GM23248 (cell line): ENCODE results near the gene PLA2G4E.

Source experiments
- EZH2 ChIP-seq: fragments of 200-600 bp; sonication (generic); IDR thresholded peaks from 2 replicates; pipeline ENCODE4 v1.6.1; 2018; ENCODE audit warnings: antibody characterized with exemption, mild to moderate bottlenecking; ENCODE audit not compliant: insufficient read depth, poor library complexity, severe bottlenecking
- EZH2phosphoT487 ChIP-seq: fragments of 200-600 bp; sonication (generic); IDR thresholded peaks from 2 replicates; pipeline ENCODE4 v1.6.1; 2018; ENCODE audit warnings: antibody characterized with exemption, moderate library complexity, mild to moderate bottlenecking, low read depth; ENCODE audit not compliant: insufficient read depth

DNA sequence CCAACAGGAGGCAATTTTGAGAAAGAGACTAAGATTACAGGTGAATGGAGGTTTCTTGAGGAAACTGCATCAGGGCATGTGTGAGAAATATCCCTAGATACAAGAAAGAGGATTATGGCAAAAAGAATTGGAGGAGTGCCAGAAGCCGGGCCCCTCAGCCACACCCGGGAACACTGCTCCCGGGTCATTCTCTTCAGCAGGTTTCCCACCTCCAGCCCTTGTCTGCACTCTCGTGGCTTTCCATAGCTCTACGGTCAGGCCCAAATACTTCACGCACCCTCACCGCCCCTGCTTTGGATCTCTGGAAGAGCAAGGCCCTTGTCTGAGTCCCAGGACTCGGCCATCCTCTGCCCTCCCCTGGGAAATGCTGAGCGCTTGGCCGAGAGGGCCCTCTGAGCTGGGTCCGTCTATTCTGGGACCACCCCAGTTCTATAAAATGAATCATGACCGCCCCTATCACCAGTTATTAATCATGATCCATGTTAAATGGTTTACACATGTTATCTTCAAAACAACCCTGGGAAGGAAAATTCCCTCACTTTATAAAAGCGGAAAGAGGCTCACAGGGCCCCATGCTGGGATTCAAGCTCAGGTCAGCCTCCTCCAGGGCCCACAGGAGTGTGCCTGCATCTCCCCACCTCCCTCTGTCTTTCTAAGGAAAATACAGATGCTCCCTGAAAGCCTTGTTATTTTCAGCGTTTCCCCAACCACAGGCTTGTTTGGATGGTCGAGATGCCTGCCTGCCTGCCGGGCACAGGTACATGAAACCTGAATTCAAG, 88.1 kb downstream of the PLA2G4E start:
- TF ChIP-seq EZH2 (no peak), EZH2phosphoT487 (no peak)
